ENCODE measurements around the gene GNPTG. TPM values are rescaled to one million over a fixed set of nuclear protein-coding genes. Genes with fewer than 3 reads are reported as not detected.

Gene GNPTG
- total RNA-seq, 4 donors from 2014 or later = 28.4 to 95.9 (median 48.6) TPM

- no peaks in the 10 kb centered on the region for H3K36me3 ChIP-seq
- no peaks in the 10 kb centered on the region for H3K9me3 ChIP-seq
- intact Hi-C loops (cut with DNase I; ENCODE audit: low total_unique reads) = no loop called here
- DNase-seq = peak; percentile 96 to 99
- peak within 1 kb of the TSS; percentile 73 to 86 for H3K4me3 ChIP-seq
- TF ChIP-seq POLR2A (IDR thresholded peaks at IDR 0.05) = peak in 1 of 2 donors; percentile 73
- TF ChIP-seq, protein P1, sequence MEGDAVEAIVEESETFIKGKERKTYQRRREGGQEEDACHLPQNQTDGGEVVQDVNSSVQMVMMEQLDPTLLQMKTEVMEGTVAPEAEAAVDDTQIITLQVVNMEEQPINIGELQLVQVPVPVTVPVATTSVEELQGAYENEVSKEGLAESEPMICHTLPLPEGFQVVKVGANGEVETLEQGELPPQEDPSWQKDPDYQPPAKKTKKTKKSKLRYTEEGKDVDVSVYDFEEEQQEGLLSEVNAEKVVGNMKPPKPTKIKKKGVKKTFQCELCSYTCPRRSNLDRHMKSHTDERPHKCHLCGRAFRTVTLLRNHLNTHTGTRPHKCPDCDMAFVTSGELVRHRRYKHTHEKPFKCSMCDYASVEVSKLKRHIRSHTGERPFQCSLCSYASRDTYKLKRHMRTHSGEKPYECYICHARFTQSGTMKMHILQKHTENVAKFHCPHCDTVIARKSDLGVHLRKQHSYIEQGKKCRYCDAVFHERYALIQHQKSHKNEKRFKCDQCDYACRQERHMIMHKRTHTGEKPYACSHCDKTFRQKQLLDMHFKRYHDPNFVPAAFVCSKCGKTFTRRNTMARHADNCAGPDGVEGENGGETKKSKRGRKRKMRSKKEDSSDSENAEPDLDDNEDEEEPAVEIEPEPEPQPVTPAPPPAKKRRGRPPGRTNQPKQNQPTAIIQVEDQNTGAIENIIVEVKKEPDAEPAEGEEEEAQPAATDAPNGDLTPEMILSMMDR (IDR thresholded peaks at IDR 0.05) = peak in 2 of 4 experiments; percentile 11 to 16
- peak within 1 kb of the TSS; percentile 100 for H3K27ac ChIP-seq
- H3K27me3 ChIP-seq = no peaks in the 10 kb centered on the region
- H3K4me1 ChIP-seq = peaks cover 0 to 38% of the 10 kb centered on the region in 2 donors
These were observed 42.5 kb upstream of the GNPTG start, which contains the start of gene UBE2I for GRCh38 chr16:1308977-1309885. UBE2I (plus strand) TSS chr16:1309636; CDS start chr16:1314031, 4,395 bp downstream.

DNA sequence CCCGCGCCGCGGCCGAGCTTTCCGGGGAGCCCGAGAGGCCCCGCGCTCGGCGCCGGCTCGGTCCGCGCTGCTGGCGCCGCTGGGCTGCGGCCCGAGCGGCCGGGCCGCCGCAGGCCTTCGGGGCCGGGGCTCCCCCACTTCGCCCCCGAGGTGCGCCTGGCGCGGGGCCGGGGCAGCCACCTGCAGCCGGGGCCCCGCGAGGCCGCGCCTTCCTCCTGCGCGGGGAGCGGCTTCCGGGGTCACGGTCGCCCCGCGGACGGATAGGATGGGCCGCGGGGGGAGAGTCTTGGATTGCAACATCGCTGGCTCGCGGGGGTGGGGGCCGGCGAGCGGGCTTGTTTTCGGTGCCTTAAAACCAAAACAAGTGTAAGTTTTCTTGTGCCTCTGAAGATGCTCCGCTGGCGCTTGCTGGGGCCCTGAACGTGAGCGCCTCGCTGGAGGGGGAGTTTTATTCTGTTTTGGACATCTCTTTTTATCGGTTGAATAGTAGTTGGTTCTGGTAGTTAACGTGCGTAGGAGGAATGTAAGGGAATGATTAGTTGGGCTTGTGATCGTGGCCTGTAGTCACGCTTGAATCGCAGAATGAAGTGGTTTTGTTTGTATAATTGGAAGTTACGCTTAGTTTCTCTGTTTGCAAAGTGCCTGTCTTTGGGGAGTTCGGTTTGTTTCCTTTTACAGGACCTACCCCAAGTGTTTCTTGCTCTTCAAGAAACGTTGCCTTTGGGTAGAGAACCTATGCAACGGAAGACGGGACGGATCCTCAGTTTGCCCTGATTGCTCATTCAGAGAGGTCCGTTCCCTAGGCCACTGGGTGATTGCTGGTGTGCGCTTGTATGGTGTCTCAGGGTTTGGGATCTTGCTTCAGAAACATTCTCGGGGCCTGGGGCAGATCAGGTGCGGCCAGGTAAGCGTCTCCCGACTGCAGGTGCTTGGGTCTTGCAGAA, 41.6 kb upstream of the GNPTG start:
- peak overlapping the region; percentile 57 to 73 for H3K4me3 ChIP-seq
- H3K4me1 ChIP-seq = peaks cover 0 to 38% of the 10 kb centered on the region in 2 donors
- intact Hi-C loops (cut with DNase I; ENCODE audit: low total_unique reads) = no loop called here
- H3K9me3 ChIP-seq = no peaks in the 10 kb centered on the region
- H3K27me3 ChIP-seq = no peaks in the 10 kb centered on the region
- TF ChIP-seq POLR2A (IDR thresholded peaks at IDR 0.05) = no peak
- TF ChIP-seq, protein P1 (IDR thresholded peaks at IDR 0.05) = no peak
- no peaks in the 10 kb centered on the region for H3K36me3 ChIP-seq
- H3K27ac ChIP-seq = peak overlapping the region; percentile 29 to 100
- DNase-seq = peak; percentile 51 to 74

DNA sequence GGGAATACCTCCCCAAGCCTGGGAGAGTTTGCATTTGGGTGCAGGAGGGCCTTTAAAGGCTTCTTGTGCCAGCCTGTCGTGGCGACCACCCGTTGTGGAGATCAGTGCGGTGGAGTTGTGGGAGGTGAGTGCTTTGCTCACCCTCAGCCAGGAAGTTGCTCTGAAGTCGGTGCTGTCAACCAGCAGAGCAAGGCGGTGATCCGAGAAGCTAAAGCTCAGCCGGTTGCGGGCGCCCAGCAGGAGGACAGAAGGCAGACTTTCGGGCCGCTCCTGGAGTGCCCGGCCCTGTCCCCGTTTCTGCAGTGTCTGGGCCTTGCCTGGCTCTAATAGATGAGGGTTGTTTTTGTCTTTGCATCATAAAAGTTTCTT, 40.9 kb upstream of the GNPTG start:
- no peaks in the 10 kb centered on the region for H3K9me3 ChIP-seq
- intact Hi-C loops (cut with DNase I; ENCODE audit: low total_unique reads) = no loop called here
- H3K36me3 ChIP-seq = no peaks in the 10 kb centered on the region
- H3K27ac ChIP-seq = peak overlapping the region in 1 of 2 donors; percentile 100
- peaks cover 0 to 38% of the 10 kb centered on the region in 2 donors for H3K4me1 ChIP-seq
- DNase-seq = no peak
- no peaks in the 10 kb centered on the region for H3K27me3 ChIP-seq
- TF ChIP-seq POLR2A (IDR thresholded peaks at IDR 0.05) = no peak
- TF ChIP-seq, protein P1 (IDR thresholded peaks at IDR 0.05) = no peak
- peak overlapping the region; percentile 57 to 73 for H3K4me3 ChIP-seq

DNA sequence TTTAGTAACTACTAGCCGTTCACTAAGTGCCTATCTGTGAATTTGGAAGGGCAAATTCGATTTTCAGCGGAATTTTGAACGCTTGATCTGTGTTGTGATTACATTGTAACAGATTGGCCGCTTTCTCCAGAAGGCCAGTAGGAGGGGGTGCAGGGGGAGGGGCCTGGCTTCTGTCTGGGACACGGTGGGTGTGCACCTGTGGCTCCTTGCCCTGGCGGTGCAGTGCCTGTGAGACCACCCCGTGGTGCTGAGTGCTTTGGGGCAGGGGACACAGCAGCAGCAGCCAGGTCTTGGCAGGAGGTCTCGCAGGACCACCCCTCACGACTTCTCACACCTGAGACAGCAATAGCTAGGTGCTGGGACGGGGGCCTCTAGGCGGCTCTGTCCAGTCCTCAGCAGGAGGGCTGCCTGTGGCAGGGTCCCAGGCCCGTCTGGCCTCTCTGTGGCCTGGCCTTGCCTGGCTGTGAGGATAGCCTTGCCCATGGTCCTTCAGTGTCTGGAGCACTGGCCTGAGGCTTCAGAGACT, 40.5 kb upstream of the GNPTG start:
- H3K36me3 ChIP-seq = no peaks in the 10 kb centered on the region
- TF ChIP-seq POLR2A (IDR thresholded peaks at IDR 0.05) = no peak
- TF ChIP-seq, protein P1 (IDR thresholded peaks at IDR 0.05) = no peak
- peak overlapping the region; percentile 57 to 73 for H3K4me3 ChIP-seq
- intact Hi-C loops (cut with DNase I; ENCODE audit: low total_unique reads) = no loop called here
- DNase-seq = no peak
- H3K27ac ChIP-seq = no peak overlapping the region
- H3K4me1 ChIP-seq = peaks cover 0 to 38% of the 10 kb centered on the region in 2 donors
- no peaks in the 10 kb centered on the region for H3K27me3 ChIP-seq
- no peaks in the 10 kb centered on the region for H3K9me3 ChIP-seq
